ENCODE data around the gene INSYN1.
A peak's percentile ranks its signal among the peaks of the same experiment; 100 is the strongest.
"Not testable (repeated sequence)": the region's sequence is repeated elsewhere in the genome, so short reads cannot be mapped to it uniquely, and the experiment has no call there.

Gene INSYN1

GRCh38 chr15:73712107-73712506 is 41.0 kb downstream of the INSYN1 start:
- DNase-seq (ENCODE audit: low read depth): no peak

- no peak for DNase-seq (ENCODE audit: low read depth)
These were observed 41.6 kb downstream of the INSYN1 start for GRCh38 chr15:73711526-73711925.

GRCh38 chr15:73710321-73710720 is 42.8 kb downstream of the INSYN1 start:
- DNase-seq (ENCODE audit: low read depth): no peak

- DNase-seq (ENCODE audit: low read depth): no peak
These were observed 43.5 kb downstream of the INSYN1 start for GRCh38 chr15:73709686-73710085.

GRCh38 chr15:73709241-73709640 is 43.9 kb downstream of the INSYN1 start:
- DNase-seq (ENCODE audit: low read depth): no peak

GRCh38 chr15:73708691-73709090 is 44.5 kb downstream of the INSYN1 start:
- DNase-seq (ENCODE audit: low read depth): no peak

GRCh38 chr15:73704869-73705645 is 48.1 kb downstream of the INSYN1 start:
- peak; percentile 36 for DNase-seq (ENCODE audit: low read depth)

GRCh38 chr15:73704142-73704868 is 48.8 kb downstream of the INSYN1 start:
- DNase-seq (ENCODE audit: low read depth): not testable (repeated sequence)

- DNase-seq (ENCODE audit: low read depth): not testable (repeated sequence)
These were observed 49.5 kb downstream of the INSYN1 start for GRCh38 chr15:73703601-73704000.

- DNase-seq (ENCODE audit: low read depth): not testable (repeated sequence)
These were observed 50.6 kb downstream of the INSYN1 start for GRCh38 chr15:73702311-73703239.

GRCh38 chr15:73700041-73700842 is 52.9 kb downstream of the INSYN1 start:
- peak; percentile 59 for DNase-seq (ENCODE audit: low read depth)

- DNase-seq (ENCODE audit: low read depth): no peak
These were observed 53.7 kb downstream of the INSYN1 start for GRCh38 chr15:73699249-73700040.

- DNase-seq (ENCODE audit: low read depth): peak; percentile 97
These were observed 56.1 kb downstream of the INSYN1 start for GRCh38 chr15:73697033-73697467.

GRCh38 chr15:73696641-73697001 is 56.5 kb downstream of the INSYN1 start:
- no peak for DNase-seq (ENCODE audit: low read depth)

- DNase-seq (ENCODE audit: low read depth): no peak
These were observed 57.1 kb downstream of the INSYN1 start for GRCh38 chr15:73695773-73696640.

- DNase-seq (ENCODE audit: low read depth): no peak
These were observed 58.7 kb downstream of the INSYN1 start for GRCh38 chr15:73694419-73694818.

- no peak for DNase-seq (ENCODE audit: low read depth)
These were observed 61.8 kb downstream of the INSYN1 start for GRCh38 chr15:73691396-73691795.

- no peak for DNase-seq (ENCODE audit: low read depth)
These were observed 64.7 kb downstream of the INSYN1 start for GRCh38 chr15:73688455-73688854.

GRCh38 chr15:73687351-73687750 is 65.8 kb downstream of the INSYN1 start:
- no peak for DNase-seq (ENCODE audit: low read depth)
